ENCODE results near the gene TRAPPC12.
"Not testable (repeated sequence)": the region's sequence is repeated elsewhere in the genome, so short reads cannot be mapped to it uniquely, and the experiment has no call there.

TRAPPC12 gene

GRCh38 chr2:3379647-3380534, at the start of gene TRAPPC12:
TRAPPC12 (plus strand) TSS chr2:3379694; CDS start chr2:3387624, 7,930 bp downstream.
- DNase-seq (ENCODE audit: low read depth in 2 of 2), result peak; percentile 88 to 91

- DNase-seq (ENCODE audit: low read depth in 2 of 2), result no peak
Observed at GRCh38 chr2:3332133-3332532, 47.4 kb upstream of the TRAPPC12 start.

DNA sequence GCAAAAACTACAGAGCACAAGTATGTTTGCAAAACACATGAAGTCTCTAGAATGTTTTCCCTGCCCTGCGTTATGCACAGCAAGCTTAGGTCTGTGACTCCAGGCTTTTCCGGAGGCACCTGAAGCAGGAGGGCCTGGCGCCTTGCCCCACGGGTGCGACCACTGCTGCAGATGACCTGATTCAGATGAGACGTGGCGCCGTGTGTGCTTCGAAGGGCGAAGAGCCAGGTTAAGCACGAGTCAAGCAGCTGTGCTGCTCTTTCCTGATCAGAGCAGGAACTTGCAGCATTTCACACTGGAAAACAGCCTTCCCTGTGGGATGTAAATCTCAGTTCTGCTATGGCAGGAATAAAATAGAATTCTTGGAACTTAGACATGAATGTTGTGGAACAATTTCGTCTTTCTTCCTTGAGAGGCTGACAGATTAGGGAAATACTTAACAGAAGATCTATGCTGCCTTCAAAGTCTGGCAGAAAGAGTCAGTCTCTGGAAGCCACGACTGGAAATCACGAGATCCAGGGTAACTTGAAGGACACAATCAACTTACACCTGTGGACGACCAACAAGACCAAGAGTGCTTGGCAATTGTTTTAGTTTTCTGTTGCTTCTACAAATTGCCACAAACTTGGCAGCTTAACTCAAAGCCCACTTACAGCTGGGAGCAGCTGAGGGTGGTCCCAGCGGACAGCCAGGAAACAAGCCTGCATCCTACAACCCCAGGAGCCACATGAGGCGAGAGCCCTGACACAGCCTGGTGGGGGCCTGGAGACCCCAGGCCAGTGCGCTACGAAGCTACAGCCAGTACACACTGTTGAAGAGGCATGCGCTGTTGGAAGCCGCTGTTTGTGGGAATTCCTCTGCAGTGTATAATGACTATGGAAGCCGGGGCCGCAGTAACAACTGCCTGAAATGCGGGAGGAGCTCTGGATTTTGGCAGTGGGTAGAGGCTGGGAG, 44.8 kb upstream of the TRAPPC12 start:
- DNase-seq (ENCODE audit: low read depth in 2 of 2), result no peak

- no peak for DNase-seq (ENCODE audit: low read depth in 2 of 2)
Observed at GRCh38 chr2:3336844-3337243, 42.6 kb upstream of the TRAPPC12 start.

GRCh38 chr2:3338340-3338739, 41.2 kb upstream of the TRAPPC12 start:
- DNase-seq (ENCODE audit: low read depth in 2 of 2), result no peak

GRCh38 chr2:3340144-3340543, 39.4 kb upstream of the TRAPPC12 start:
- no peak for DNase-seq (ENCODE audit: low read depth in 2 of 2)

- no peak for DNase-seq (ENCODE audit: low read depth in 2 of 2)
Observed at GRCh38 chr2:3341336-3341735, 38.2 kb upstream of the TRAPPC12 start.

- no peak for DNase-seq (ENCODE audit: low read depth in 2 of 2)
Observed at GRCh38 chr2:3342324-3342723, 37.2 kb upstream of the TRAPPC12 start.

GRCh38 chr2:3343012-3343411, 36.5 kb upstream of the TRAPPC12 start:
- DNase-seq (ENCODE audit: low read depth in 2 of 2), result no peak

GRCh38 chr2:3344897-3345296, 34.6 kb upstream of the TRAPPC12 start:
- DNase-seq (ENCODE audit: low read depth in 2 of 2), result no peak

- no peak for DNase-seq (ENCODE audit: low read depth in 2 of 2)
Observed at GRCh38 chr2:3345621-3346020, 33.9 kb upstream of the TRAPPC12 start.

GRCh38 chr2:3348767-3349166, 30.7 kb upstream of the TRAPPC12 start:
- no peak for DNase-seq (ENCODE audit: low read depth in 2 of 2)

GRCh38 chr2:3349211-3349693, 30.2 kb upstream of the TRAPPC12 start:
- no peak for DNase-seq (ENCODE audit: low read depth in 2 of 2)

DNA sequence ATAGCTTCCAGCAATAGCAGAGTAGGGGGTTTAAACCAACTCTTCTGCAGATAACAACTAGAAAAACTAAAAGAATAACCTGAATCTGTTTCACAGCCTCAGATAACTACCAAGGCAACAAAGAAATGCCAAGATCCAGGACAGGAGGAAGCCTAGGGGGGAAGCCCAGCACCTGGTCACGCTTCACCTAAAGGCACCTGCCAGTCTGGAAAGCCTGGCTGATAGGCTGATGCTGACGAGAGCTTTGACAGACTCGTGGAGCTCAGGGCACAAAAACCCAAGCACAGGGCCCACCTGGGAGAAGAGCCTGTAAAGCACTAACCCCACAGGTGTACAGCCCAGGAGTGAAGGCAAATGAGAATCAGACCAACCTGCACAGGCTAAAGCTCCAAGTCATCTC, 24.5 kb upstream of the TRAPPC12 start:
- no peak for DNase-seq (ENCODE audit: low read depth in 2 of 2)

DNA sequence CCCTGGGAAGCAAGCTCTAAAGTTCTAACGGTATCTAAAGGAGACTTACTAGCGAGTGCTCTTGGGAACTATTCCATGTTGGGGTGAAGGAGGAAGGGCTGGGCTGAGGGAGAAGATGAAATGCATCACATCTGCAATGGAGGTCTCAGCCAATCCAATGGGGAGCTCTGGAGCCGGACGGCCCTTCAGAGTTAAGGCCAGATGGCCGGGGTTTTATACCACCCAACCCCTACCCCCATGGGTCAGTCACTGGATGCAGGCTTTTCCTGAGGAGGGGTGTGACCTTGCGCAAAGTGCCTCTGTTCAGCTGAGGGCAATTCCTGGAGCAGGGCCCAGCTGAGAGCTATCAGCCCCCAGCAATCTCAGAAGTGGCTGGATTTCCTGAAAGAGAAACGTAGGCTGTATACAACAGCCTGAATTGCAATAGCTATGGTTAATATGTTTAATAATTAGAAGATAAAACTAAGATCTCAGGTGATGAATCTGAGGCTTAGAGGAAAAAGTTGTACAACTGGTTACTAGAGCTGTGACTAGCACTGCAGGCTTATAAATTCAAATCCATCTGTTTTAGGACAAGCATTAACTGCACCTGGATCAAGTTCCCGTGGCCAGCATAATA, 23.4 kb upstream of the TRAPPC12 start:
- DNase-seq (ENCODE audit: low read depth in 2 of 2), result no peak

DNA sequence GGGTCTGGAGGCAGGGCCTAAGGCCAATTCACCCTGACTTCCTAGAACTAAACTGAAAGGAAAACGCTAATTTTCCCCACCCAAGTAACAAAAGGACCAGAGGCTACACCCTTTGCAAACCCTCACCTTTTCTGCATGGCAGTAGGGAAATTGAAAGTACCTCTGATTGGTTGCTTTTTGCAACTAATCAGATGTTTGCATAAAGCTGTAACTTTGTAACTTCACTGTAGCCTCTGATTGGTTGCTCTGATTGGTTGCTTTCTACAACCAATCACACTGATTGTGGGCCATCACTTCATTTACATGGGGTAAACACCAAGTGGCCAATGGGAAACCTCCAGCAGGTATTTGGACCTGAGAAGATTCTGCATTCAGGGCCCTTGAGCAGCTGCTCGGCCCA, 22.7 kb upstream of the TRAPPC12 start:
- DNase-seq (ENCODE audit: low read depth in 2 of 2), result no peak

- not testable (repeated sequence) for DNase-seq (ENCODE audit: low read depth in 2 of 2)
Observed at GRCh38 chr2:3357446-3357845, 22.0 kb upstream of the TRAPPC12 start.

DNA sequence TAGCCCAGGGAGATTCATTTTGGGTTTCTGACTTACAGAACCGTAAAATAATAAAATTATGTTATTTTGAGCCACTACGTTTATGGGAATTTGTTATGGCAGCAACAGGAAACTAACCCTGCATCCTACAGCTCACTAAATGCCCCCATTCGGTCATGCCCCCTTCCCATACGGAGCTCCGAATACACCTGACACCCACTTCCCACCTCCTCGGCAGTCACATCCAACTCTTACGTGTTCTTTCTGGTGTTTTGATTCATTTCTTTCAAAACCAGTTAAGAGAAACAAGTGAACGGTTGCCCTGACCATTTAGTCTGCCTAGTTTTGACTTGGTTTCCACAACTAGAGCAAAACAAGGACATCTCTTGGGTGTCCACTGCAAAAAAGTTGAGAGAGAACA, 21.6 kb upstream of the TRAPPC12 start:
- no peak for DNase-seq (ENCODE audit: low read depth in 2 of 2)

- no peak for DNase-seq (ENCODE audit: low read depth in 2 of 2)
Observed at GRCh38 chr2:3361518-3362389, 17.7 kb upstream of the TRAPPC12 start.

DNA sequence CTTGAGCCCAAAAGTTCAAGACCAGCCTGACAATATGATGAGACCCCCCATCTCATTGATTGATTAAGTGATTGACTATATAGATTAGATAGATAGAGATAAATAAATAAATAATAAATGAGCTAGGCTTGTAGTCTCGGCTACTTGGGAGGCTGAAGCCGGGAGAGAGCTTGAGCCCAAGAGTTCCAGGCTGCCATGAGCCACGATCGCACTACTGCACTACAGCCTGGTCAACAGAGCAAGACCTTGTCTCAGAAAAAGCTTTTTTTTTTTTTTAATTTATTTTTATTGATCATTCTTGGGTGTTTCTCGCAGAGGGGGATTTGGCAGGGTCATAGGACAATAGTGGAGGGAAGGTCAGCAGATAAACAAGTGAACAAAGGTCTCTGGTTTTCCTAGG, 14.3 kb upstream of the TRAPPC12 start:
- no peak for DNase-seq (ENCODE audit: low read depth in 2 of 2)

DNA sequence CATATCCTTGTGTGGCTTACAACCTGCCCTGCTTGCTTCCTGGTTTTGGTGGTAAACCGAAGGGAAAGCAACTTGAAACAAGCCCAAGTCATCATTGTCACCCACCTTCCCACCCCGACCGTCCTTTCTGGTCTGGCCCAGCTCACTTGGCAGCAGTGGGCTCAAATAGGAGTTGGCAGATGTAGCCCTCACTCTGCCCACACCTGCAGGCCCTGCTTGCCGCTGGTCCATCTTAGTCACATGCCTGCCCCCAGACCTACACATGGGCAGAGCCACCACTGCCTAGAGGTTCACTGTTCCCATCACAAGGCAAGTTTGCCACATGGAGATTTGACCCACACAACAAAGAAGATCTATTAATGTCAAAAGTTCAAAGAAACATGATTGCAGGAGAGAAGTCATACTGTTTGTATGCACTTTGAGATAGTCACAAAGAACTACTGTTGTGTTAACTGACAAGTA, 11.2 kb upstream of the TRAPPC12 start:
- DNase-seq (ENCODE audit: low read depth in 2 of 2), result no peak

All from stimulated activated CD8-positive, alpha-beta memory T cell treated with anti-CD3 and anti-CD28 coated beads, Interleukin-7, amount 100 ng/mL, for 4 hours (primary cell).